ENCODE measurements around the gene SLC25A42. TPM values are rescaled to one million over a fixed set of nuclear protein-coding genes. Genes with fewer than 3 reads are reported as not detected.
"Not testable (repeated sequence)": the region's sequence is repeated elsewhere in the genome, so short reads cannot be mapped to it uniquely, and the experiment has no call there.

SLC25A42 gene
- total RNA-seq, 1 donor from 2014 or later, result 10.2 TPM

- no peak for DNase-seq (ENCODE audit: low spot score in 2 of 2)
- FAIRE-seq, result no peak
Observed at GRCh38 chr19:19101540-19101939, 37.7 kb downstream of the SLC25A42 start.

DNA sequence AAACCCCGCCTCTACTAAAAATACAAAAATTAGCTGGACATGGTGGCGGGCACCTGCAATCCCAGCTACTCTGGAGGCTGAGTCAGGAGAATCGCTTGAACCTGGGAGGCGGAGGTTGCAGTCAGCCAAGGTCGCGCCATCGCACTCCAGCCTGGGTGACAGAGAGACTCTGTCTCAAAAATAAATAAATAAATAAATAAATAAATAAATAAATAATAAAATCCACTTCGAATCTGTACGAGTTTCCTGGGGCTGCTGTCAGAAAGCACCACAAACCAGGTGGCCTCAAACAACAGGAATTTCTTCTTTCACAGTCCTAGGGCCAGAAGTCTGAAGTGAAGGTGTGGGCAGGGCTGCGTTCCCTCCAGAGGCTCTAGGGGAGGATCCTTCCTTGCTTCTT lies 38.8 kb downstream of the SLC25A42 start:
- not testable (repeated sequence) for FAIRE-seq; DNase-seq (ENCODE audit: low spot score in 2 of 2)

- FAIRE-seq, result no peak
Observed at GRCh38 chr19:19103167-19103566, 39.4 kb downstream of the SLC25A42 start.

DNA sequence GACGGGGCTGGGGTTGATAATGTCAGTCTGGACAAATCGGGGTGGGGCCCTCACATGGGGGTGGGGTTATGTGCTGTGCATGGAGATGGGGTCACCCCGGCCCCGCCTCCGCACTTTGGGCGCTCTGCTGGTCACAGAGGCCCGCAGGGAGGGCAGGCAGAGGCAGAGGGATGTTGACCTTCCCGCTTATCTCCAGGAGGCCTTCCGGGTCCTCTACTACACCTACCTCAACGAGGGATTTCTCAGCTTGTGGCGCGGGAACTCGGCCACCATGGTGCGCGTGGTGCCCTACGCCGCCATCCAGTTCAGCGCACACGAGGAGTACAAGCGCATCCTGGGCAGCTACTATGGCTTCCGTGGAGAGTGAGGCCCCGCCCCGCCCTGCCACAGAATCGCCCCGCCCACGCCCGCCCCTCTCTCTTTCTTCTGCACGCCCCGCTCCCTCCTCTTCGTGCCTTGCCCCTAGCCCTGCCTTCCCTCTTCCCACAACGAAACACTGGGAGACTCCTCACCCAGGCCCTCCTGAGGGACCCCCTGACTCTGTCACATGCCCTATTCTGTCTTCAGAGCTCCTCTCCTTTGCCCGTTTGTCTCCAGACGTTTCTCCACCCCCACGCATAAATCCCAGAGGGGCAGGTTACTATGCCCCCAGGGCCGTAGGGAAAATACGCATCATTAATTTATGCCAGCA lies 41.7 kb downstream of the SLC25A42 start:
- FAIRE-seq (no peak), DNase-seq (ENCODE audit: low spot score in 2 of 2) (no peak)

More at GRCh38 chr19:19103167-19103566, 39.4 kb downstream of the SLC25A42 start:
- DNase-seq (ENCODE audit: low spot score in 2 of 2), result no peak

DNA sequence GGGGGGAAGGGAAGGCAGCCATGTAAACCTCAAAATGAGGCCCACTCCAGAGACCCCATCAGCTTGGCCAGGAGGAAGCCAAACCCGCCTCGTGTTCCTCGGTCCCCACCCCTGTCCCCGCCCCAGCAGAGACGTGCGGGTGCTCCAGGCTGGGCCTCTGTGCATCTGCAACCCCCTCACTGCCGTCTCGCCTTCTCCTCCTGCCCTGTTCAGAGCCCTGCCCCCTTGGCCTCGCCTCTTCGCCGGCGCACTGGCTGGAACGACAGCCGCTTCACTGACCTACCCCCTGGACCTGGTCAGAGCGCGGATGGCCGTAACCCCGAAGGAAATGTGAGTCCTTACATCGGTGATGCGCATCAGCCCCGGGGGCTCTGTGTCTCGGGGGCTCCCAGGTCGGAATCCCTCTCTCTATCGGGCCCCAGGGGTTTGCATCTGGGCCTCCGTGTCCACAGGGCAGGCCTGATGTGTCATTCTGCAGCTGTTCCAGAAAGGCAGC lies 42.3 kb downstream of the SLC25A42 start:
- FAIRE-seq, result no peak
- DNase-seq (ENCODE audit: low spot score in 2 of 2), result no peak

DNA sequence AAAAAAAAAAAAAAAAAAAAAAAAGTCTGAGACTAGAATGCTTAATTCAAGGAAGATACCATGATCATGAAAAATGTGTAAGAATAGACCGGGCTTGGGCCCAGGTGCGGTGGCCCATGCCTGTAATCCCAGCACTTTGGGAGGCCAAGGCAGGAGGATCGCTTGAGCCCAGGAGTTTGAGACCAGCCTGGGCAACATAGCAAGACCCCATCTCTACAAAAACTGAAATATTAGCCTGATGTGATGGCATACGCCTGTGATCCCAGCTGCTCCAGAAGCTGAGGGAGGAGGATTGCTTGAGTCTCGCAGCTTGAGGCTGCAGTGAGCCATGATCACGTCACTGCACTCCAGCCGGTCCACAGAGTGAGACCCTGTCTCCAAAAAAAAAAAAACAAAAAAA lies 43.1 kb downstream of the SLC25A42 start:
- FAIRE-seq, result not testable (repeated sequence)

DNA sequence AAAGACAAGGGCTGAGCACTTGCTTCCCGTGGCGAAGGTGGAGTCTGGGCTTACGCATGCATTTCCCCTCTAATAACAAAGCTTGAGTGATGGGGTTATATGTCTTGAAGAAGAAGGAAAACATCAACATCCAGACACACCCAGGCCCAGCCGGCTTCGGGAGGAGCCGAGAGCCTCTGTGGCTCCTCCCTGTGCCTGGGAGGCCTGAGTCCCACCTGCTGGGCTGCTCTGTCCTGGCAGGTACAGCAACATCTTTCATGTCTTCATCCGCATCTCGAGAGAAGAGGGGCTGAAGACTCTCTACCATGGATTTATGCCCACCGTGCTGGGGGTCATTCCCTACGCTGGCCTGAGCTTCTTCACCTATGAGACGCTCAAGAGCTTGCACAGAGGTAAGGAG lies 43.9 kb downstream of the SLC25A42 start:
- DNase-seq (ENCODE audit: low spot score in 2 of 2), result no peak
- no peak for FAIRE-seq

More for the DNA sequence above, 43.1 kb downstream of the SLC25A42 start:
- not testable (repeated sequence) for DNase-seq (ENCODE audit: low spot score in 2 of 2)

GRCh38 chr19:19109601-19110000 lies 45.8 kb downstream of the SLC25A42 start:
- no peak for DNase-seq (ENCODE audit: low spot score in 2 of 2)
- FAIRE-seq, result no peak

GRCh38 chr19:19110410-19111135 lies 46.8 kb downstream of the SLC25A42 start:
- no peak for DNase-seq (ENCODE audit: low spot score in 2 of 2)
- FAIRE-seq, result no peak

GRCh38 chr19:19111136-19111835 lies 47.5 kb downstream of the SLC25A42 start:
- FAIRE-seq (no peak), DNase-seq (ENCODE audit: low spot score in 2 of 2) (no peak)

GRCh38 chr19:19111967-19112580 lies 48.3 kb downstream of the SLC25A42 start:
- FAIRE-seq (no peak), DNase-seq (ENCODE audit: low spot score in 2 of 2) (no peak)

DNA sequence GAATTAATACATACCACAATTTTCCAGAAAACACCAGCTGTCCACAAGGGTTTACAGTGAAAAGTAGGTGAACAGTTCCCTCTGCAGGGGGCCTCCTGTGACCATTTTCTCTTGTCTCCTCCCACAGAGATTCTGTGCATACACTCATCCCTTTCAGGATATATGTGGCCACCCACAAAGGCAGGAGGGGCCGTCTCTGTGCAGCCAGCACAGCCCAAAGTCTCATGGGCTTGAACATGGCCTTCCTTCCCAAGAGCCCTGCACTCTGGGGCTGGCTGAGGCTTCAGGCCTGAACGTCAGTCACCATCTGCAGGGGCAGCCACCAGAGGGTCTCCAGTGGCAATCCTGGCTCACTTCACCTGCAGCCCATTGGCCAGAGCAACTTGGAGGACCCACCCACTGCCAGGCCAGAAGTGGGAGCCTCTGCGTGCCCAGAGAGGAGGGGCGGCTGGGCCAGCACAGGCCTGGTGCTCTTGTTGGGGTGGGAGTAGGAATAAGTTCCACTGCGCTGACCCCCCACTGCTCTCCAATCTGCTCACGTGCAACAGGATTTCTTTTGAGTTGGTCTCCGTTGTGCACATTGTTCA lies 49.3 kb downstream of the SLC25A42 start:
- FAIRE-seq (no peak), DNase-seq (ENCODE audit: low spot score in 2 of 2) (no peak)

DNA sequence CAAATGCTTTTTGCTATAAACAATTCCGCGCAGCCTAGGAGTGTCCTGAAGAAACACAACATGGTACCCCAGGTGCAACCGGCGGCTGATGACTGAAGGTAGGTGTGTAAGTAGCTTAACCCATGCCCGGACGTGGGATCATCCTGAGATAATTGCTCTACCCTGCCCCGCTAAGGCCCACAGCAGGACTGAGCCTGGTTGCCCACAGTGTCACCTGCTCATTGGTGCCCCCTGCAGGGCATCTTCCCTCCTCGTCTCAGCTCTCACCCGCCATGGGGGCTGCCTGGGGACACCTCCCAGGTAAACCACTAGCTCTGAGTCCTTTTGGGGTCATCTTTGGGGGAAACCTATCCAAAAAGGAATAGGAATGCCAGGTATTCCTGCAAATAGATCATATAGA lies 52.2 kb downstream of the SLC25A42 start:
- no peak for FAIRE-seq
- peak in 1 of 2 donors; percentile 43 for DNase-seq (ENCODE audit: low spot score in 2 of 2)

DNA sequence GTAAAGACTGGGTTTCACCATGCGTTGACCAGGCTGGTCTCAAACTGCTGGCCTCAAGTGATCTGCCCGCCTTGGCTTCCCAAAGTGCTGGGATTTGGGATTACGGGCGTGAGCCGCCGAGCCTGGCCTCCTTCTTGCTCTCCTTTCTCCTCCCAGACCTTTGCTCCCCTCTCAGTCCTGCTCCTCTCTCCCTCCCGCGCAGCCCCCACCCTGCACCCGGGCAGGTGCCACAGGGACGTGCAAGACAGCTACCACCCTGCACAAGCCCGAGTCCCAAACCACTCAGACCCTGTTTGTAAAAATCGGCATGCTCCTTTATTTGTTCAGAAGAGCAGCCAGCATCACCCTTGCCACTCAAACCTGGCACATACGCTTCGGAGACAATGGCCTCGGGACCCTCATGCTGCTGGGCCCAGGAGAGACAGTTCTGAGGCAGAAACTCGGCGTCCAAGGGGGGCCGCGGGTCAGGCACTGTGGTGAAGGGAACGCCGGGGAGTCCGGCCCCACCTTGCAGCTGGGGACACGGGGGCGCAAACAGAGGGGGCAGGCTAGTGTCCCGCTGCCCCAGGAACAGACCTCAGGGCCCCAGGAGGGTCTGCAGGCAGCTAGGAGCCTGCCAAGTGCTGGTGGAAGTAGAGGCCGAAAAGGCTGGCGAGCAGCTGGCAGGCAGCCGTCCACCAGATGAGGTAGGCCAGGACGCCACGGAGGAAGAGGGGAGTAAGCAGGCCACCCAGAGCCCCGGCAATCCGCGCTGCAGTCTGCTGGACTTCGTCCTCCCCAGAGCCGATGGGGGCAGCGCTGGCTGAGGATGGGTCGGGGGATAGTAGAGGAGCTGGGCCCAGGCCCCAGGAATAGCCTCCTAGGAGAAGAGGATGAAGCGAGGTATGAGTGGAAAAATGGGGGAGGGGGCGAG lies 55.8 kb downstream of the SLC25A42 start:
- DNase-seq (ENCODE audit: low spot score in 2 of 2), result no peak
- FAIRE-seq, result no peak

- peak in 1 of 2 donors; percentile 36 for DNase-seq (ENCODE audit: low spot score in 2 of 2)
- FAIRE-seq, result no peak
Observed at GRCh38 chr19:19120308-19121231, 56.8 kb downstream of the SLC25A42 start.

GRCh38 chr19:19121371-19121770 lies 57.6 kb downstream of the SLC25A42 start:
- DNase-seq (ENCODE audit: low spot score in 2 of 2), result no peak
- FAIRE-seq, result no peak

DNA sequence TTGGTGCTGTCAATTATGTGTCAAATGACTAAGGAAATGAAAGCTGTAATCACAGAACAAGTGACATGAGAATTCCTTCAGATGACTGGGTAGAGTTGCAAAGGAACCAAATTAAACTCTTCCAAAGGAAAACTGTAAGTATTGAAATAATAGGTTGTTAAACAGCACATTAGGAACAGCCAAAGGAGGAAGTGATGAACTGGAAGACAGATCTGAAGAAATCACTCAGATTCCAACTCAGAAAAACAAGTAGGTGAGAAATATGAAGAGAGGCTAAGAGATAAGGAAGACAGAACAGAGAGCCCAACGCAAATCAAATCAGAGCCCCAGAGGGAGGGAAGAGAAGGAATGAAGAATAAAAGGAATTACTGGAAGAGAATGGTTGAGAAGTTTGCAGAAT lies 59.1 kb downstream of the SLC25A42 start:
- no peak for FAIRE-seq

DNA sequence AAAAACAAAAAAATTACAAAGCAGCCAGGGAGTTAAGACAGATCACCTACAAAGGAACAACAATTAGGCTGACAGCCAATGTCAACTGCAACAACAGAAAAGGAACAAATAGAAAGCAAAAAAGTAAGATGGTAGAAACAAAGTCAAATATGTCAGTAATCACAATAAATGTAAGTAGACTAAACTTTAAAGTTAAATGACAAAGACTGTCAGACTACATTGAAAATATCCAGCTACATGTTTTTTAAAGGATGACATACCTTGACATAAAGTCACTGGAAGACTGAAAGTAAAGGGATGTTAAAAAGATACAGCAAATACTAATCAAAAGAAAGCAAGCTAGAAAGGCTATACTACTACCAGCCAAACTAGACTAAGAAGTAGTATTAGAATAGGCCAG lies 59.6 kb downstream of the SLC25A42 start:
- DNase-seq (ENCODE audit: low spot score in 2 of 2) (no peak), FAIRE-seq (no peak)

More for the DNA sequence above, 59.1 kb downstream of the SLC25A42 start:
- no peak for DNase-seq (ENCODE audit: low spot score in 2 of 2)

Measured in frontal cortex (tissue), 4 donors.